Amygdala (tissue), 56 donors: Measurements from ENCODE around the gene CRACR2B.

Experiments
- DNase-seq, 56 donors: peaks; one replicate each; lab custom pipeline; 2025; lab: John Stamatoyannopoulos, UW

CRACR2B gene

GRCh38 chr11:834371-835316 is 6.9 kb downstream of the CRACR2B start:
- DNase-seq = peak in 11 of 56 donors; percentile 32 to 61 (median 48)

GRCh38 chr11:836274-836673 is 8.6 kb downstream of the CRACR2B start:
- DNase-seq = no peak

DNA sequence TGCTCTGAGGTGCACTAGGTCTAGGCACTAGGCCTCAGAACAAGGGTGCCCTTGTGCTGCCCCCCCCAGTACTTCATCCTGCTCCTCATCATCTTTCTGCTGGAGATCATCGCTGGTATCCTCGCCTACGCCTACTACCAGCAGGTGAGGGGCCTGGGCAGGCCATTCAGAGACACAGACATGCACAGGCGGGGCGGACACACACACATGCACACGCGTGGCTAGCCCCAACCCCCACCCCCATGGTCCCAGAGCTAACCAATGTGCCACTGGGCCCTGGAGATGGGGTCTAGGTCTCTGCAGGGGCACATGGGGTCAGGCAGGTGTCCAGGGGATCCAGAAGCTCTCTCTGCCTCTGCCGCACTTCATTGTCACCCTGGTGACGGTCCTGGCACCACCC is 9.0 kb downstream of the CRACR2B start:
- no peak for DNase-seq

- no peak for DNase-seq
Observed at GRCh38 chr11:837189-837989, 9.7 kb downstream of the CRACR2B start.

DNA sequence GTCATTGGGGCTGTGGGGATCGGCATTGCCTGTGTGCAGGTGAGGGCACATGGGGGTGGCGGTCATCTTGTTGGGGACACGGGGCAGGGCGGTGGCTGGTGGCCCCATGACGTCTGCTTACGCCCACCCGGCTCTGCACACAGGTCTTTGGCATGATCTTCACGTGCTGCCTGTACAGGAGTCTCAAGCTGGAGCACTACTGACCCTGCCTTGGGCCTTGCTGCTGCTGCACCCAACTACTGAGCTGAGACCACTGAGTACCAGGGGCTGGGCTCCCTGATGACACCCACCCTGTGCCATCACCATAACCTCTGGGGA is 10.2 kb downstream of the CRACR2B start:
- no peak for DNase-seq

- DNase-seq = no peak
Observed at GRCh38 chr11:838441-839279, 10.9 kb downstream of the CRACR2B start.

DNA sequence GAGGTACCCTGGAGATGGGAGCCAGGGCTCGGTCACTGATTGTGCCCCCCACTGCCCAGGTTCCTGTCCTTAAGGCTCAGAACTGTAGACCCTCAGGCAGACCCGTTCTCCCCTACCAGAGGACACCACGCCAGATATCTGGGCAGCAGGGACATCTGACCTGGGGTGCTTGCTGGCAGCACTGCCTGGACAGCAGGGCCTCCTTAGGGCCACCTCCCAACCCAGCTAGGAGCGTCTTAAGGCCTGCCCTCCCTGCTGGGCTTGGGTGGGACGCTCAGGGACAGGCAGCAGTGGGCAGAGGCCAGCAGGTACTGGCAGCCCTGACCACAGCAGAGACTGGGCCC is 11.5 kb downstream of the CRACR2B start:
- no peak for DNase-seq

- DNase-seq = no peak
Observed at GRCh38 chr11:839875-840617, 12.3 kb downstream of the CRACR2B start.

- DNase-seq = no peak
Observed at GRCh38 chr11:841981-842369, 14.3 kb downstream of the CRACR2B start.

DNA sequence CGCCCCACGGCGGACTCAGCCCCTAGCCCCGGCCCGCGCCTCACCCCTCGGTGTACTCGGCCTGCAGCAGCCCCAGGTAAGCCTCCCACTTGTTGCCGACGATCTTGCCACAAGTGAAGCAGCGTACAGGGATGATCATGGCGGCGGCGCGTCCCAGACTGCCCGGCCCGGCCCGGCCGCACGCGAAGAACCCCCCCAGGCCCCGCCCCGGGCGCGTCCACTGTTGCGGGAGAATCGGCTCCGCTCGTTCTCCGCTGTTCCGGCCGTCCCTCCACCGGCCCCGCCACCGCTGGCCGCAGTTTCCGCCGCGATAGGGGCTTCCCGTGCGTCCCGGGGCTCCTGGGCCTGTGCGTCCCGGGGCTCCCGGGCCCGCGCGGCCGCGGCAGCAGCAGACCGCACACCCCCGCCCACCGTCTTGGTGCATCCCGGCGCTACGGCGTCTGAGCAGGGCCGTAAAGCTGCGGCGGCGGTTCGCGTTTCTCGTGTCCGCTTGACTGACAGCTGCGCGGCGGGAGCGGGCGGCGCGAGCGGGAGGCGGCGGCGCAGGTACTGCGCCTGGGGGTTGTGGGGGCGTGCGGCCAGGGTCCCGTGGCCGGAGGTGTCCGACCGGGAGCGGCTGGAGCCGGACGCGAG is 14.8 kb downstream of the CRACR2B start, which contains the start of the genes POLR2L and TSPAN4:
Gene POLR2L, minus strand, starts transcription at position 160 of the 633 bp plus-strand sequence. Its CDS starts 21 bp downstream, at position 139.
Gene TSPAN4, plus strand, starts transcription at position 483 of the 633 bp plus-strand sequence. CDS start 7,453 bp downstream, outside the sequence.
- peak in 55 of 56 donors; percentile 19 to 96 (median 82) for DNase-seq

- no peak for DNase-seq
Observed at GRCh38 chr11:843086-843734, 15.5 kb downstream of the CRACR2B start.

DNA sequence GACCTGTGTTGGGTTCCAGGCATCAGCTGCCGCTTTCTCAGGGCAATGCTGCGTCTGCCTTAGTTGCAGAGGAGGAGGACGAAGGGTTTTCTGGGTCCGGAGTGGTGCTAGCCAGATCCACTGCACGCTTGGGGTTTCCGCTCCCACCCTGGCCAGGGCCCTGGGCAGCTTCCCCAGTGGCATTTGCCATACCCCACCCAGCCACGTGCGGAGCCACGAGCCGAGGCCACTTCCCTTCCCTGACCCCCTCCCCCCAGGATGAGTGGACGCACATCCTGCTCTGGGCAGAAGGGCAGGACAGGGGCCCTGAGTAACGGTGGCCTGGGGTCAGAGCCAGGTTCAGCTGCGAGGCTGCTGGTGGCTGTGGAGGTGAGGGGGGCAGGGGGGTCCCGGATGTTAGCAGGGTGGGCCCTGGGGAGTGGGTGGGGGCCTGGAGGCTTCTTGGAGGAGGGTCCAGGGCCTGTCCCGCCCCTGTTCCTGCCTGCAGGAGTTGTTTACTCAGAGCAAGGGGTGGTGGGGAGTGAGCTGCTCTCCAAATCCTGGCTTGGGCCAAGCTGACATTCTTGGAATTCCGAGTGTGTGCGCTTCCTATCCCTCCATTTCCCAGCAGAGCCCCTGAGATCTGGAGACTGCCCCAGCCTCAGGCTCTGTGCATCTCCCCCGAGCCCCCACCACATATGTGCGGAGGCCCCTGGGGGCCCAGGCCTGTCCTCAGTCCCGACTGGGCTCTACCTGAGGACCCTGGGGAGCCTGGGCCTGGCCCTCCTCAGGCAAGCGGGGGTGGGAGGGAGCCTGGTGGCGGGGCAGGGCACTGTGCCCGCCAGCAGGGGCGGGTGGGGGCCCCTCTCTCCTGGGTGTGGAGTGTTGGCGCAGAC is 16.3 kb downstream of the CRACR2B start:
- peak in 5 of 56 donors; percentile 22 to 45 (median 34) for DNase-seq

- DNase-seq = peak in 14 of 56 donors; percentile 25 to 57 (median 39)
Observed at GRCh38 chr11:844693-845644, 17.2 kb downstream of the CRACR2B start.

- DNase-seq = no peak
Observed at GRCh38 chr11:845872-846495, 18.3 kb downstream of the CRACR2B start.

GRCh38 chr11:846496-847098 is 18.9 kb downstream of the CRACR2B start:
- DNase-seq = no peak

DNA sequence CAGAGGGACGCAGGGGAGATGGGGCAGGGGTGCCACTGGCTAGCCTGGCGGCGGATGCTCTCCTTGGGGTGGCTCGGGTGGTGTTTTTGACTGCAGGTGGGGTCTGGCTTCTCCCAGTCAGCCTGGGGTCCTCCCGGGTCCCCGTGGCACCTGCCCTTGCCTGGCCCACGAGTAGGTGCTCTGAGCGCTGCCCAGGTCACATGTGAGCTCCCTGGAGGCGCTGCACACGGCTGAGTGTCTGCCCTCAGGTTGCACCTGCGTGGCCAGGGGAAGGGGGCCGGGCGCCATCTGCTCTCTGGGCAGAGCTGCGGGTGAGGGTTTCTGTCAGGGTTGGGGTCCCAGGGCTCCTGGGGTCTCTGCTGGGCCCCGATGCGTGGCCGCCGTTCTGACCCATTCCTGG is 20.2 kb downstream of the CRACR2B start:
- no peak for DNase-seq
